ENCODE data around the gene GRIK2. TPM values are rescaled to one million over a fixed set of nuclear protein-coding genes. Genes with fewer than 3 reads are reported as not detected.

Gene GRIK2
- total and polyA plus RNA-seq, 11 donors = 0.33 to 7.0 (median 3.9) TPM

DNA sequence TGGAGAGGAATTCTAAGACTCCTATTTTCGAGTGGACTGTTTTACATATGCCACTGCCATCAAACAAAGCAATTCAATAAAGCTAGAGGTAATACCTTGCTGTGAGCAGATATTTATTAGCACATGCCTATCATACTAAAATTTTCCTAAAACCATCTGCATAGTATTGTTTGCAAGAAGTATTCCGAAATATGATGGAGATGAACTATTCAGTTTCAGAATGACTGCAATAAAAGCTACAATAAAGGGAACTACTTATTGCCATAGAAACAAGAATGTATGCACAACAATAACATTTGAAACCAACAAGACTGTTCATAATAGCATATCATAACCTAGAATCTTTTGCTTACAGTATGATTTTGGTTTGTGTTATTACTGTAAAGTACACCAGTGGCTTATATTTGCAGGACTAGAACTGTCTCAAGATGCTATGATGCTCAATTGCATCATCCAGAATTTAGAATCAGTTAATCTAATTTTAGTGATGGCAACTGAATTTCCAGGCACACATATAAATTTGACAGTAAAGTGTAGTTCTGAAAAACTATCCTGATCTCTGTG is 144.3 kb downstream of the GRIK2 start:
- Histone ChIP-seq H3K9me3 (no peaks in the 10 kb centered on the region), H3K4me3 (no peak overlapping the region), H3K27me3 (no peaks in the 10 kb centered on the region), H3K27ac (no peak overlapping the region), H3K36me3 (no peaks in the 10 kb centered on the region), H3K4me1 (no peaks in the 10 kb centered on the region)
- 64 to 69% (median 68%) methylated on average over 2 of the region's 2 CpGs for WGBS, 4 donors
- TF ChIP-seq, protein P1, sequence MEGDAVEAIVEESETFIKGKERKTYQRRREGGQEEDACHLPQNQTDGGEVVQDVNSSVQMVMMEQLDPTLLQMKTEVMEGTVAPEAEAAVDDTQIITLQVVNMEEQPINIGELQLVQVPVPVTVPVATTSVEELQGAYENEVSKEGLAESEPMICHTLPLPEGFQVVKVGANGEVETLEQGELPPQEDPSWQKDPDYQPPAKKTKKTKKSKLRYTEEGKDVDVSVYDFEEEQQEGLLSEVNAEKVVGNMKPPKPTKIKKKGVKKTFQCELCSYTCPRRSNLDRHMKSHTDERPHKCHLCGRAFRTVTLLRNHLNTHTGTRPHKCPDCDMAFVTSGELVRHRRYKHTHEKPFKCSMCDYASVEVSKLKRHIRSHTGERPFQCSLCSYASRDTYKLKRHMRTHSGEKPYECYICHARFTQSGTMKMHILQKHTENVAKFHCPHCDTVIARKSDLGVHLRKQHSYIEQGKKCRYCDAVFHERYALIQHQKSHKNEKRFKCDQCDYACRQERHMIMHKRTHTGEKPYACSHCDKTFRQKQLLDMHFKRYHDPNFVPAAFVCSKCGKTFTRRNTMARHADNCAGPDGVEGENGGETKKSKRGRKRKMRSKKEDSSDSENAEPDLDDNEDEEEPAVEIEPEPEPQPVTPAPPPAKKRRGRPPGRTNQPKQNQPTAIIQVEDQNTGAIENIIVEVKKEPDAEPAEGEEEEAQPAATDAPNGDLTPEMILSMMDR (IDR thresholded peaks at IDR 0.05) = no peak
- no peak for TF ChIP-seq POLR2A (IDR thresholded peaks at IDR 0.05)
- no peak for ATAC-seq
- intact Hi-C loops (cut with DNase I) = no loop called here
- no peak for DNase-seq

DNA sequence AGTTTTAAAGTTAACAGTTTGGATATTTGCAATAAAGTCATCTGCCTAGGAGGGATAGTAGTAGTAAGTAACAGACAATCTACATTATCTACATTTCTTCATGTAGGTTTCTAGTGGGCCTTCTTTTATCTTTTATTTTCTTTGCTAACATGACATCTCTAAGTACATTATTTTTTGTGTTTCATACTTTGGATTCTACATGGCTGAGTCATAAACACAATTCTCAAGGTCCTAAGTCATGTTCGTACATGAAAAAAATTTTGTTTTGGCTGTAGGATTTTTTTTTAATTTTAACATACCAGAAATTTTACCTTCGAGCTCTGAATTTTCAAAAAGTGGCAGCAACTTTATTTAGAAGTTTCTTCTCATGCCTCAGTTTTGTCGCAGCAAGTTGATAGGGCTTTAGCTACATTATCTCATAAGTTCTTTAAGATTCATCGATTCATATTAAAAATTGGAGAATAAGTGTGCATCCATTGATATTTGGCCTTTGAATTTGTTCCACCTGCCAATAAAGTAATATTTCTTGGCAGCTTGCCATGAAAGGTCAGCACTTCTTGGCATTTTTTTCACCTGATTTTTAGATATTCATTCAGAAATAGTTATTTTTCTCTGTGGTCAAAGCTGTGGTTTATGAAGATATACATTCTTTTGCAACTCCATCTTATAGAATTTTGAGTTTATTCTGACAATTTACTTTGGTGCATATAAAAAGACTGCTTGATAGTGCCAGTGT is 146.2 kb downstream of the GRIK2 start:
- H3K4me1 ChIP-seq = no peaks in the 10 kb centered on the region
- H3K27ac ChIP-seq = no peak overlapping the region

DNA sequence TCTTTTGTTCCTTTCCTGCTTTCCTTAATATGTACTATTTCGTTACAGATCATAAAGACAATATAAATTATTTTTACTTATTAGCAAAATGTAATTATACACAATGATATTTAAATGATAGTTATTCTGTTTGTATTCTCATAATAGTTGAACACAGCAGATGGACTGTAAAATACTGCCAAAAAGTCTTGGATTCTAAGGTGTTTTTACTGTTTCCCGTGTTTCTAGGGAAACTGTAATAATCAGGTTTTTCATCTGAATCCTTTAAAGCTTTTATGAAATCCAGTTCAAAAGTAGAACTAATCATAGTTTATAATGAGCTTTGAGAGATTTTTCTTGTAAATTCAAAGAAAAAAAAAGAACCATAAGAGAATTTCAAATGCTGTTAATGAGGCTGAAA is 148.4 kb downstream of the GRIK2 start:
- Histone ChIP-seq H3K27me3 (no peaks in the 10 kb centered on the region), H3K4me1 (no peaks in the 10 kb centered on the region), H3K36me3 (no peaks in the 10 kb centered on the region), H3K9me3 (no peaks in the 10 kb centered on the region), H3K27ac (no peak overlapping the region), H3K4me3 (no peak overlapping the region)
- WGBS, 4 donors = 81 to 86% (median 84%) methylated on average over 2 of the region's 2 CpGs
- TF ChIP-seq, protein P1 (IDR thresholded peaks at IDR 0.05) = no peak
- TF ChIP-seq POLR2A (IDR thresholded peaks at IDR 0.05) = no peak
- DNase-seq (no peak), ATAC-seq (no peak)
- intact Hi-C loops (cut with DNase I) = no loop called here

More for the DNA sequence above, 146.2 kb downstream of the GRIK2 start:
- no peaks in the 10 kb centered on the region for H3K27me3 ChIP-seq
- no peak overlapping the region for H3K4me3 ChIP-seq
- 70 to 80% (median 76%) methylated on average over 4 of the region's 4 CpGs for WGBS, 4 donors
- intact Hi-C loops (cut with DNase I) = no loop called here
- H3K9me3 ChIP-seq = no peaks in the 10 kb centered on the region
- no peak for DNase-seq
- no peaks in the 10 kb centered on the region for H3K36me3 ChIP-seq
- TF ChIP-seq, protein P1 (IDR thresholded peaks at IDR 0.05) = no peak
- no peak for TF ChIP-seq POLR2A (IDR thresholded peaks at IDR 0.05)
- ATAC-seq = no peak

DNA sequence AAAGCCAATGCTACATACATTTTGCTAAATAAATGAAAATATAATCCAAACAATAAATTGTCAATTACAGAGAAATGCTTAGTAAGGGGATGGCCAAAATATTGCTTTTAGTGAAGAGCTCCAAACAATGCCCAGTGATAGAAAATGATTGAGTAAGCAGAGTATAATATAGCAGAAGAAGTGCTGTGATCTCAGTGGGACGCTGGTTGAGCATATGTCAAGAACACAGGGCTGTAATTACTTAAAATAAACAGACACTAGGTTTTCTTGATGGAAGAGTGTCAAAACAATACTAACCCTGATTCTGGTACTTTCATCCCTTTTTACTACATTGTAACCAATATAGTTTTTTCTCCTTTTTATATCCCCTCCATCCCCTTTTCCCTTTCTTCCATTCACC is 150.3 kb downstream of the GRIK2 start:
- 52 to 60% (median 57%) methylated on average over 1 of the region's 1 CpG for WGBS, 4 donors

More for the DNA sequence above, 150.3 kb downstream of the GRIK2 start:
- Histone ChIP-seq H3K27me3 (no peaks in the 10 kb centered on the region), H3K4me1 (no peaks in the 10 kb centered on the region), H3K9me3 (no peaks in the 10 kb centered on the region), H3K4me3 (no peak overlapping the region), H3K27ac (no peak overlapping the region), H3K36me3 (no peaks in the 10 kb centered on the region)
- no peak for DNase-seq
- TF ChIP-seq POLR2A (IDR thresholded peaks at IDR 0.05) = no peak
- TF ChIP-seq, protein P1 (IDR thresholded peaks at IDR 0.05) = no peak
- intact Hi-C loops (cut with DNase I) = no loop called here
- no peak for ATAC-seq

Data from heart left ventricle (tissue), 16 donors.